ENCODE results near the gene LPAR2. TPM values are rescaled to one million over a fixed set of nuclear protein-coding genes. Genes with fewer than 3 reads are reported as not detected.
"Not testable (repeated sequence)": the region's sequence is repeated elsewhere in the genome, so short reads cannot be mapped to it uniquely, and the experiment has no call there.

Gene LPAR2
- polyA plus RNA-seq, 1 experiment = 2.2 TPM

GRCh38 chr19:19668230-19669012 is 40.4 kb upstream of the LPAR2 start, which contains the start of gene ZNF101:
TSS of gene ZNF101 (plus strand) at chr19:19668839. CDS start at chr19:19668964, 125 bp downstream.
- TF ChIP-seq, protein P1, sequence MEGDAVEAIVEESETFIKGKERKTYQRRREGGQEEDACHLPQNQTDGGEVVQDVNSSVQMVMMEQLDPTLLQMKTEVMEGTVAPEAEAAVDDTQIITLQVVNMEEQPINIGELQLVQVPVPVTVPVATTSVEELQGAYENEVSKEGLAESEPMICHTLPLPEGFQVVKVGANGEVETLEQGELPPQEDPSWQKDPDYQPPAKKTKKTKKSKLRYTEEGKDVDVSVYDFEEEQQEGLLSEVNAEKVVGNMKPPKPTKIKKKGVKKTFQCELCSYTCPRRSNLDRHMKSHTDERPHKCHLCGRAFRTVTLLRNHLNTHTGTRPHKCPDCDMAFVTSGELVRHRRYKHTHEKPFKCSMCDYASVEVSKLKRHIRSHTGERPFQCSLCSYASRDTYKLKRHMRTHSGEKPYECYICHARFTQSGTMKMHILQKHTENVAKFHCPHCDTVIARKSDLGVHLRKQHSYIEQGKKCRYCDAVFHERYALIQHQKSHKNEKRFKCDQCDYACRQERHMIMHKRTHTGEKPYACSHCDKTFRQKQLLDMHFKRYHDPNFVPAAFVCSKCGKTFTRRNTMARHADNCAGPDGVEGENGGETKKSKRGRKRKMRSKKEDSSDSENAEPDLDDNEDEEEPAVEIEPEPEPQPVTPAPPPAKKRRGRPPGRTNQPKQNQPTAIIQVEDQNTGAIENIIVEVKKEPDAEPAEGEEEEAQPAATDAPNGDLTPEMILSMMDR (IDR thresholded peaks at IDR 0.05; ENCODE audit: low read depth, low read length) = no peak
- peak within 1 kb of the TSS; percentile 61 for H3K27ac ChIP-seq (ENCODE audit: low read depth, low read length)
- ChIA-PET CTCF (no interaction called here), POLR2A (interaction anchor here (0.6 kb wide), 2 partner anchors 18 to 136 kb away, joined by 3 to 4 read pairs; no protein-coding TSS in a partner anchor)
- no peaks in the 10 kb centered on the region for H3K27me3 ChIP-seq (ENCODE audit: control insufficient read depth, insufficient read depth, low read length)
- DNase-seq (ENCODE audit: low read depth, low spot score) = peak; percentile 70
- peaks cover 28% of the 10 kb centered on the region for H3K9me3 ChIP-seq (ENCODE audit: control insufficient read depth, insufficient read depth, low read length)
- H3K4me3 ChIP-seq (ENCODE audit: low read depth, low read length) = peak within 1 kb of the TSS; percentile 91

- H3K27me3 ChIP-seq (ENCODE audit: control insufficient read depth, insufficient read depth, low read length); H3K27ac ChIP-seq (ENCODE audit: low read depth, low read length); DNase-seq (ENCODE audit: low read depth, low spot score); H3K4me3 ChIP-seq (ENCODE audit: low read depth, low read length); CTCF ChIA-PET; POLR2A ChIA-PET: not testable (repeated sequence)
- peaks cover 17% of the 10 kb centered on the region; the same call in 1 of the 2 replicates for H3K9me3 ChIP-seq (ENCODE audit: control insufficient read depth, insufficient read depth, low read length)
Observed at GRCh38 chr19:19665420-19665948, 37.5 kb upstream of the LPAR2 start.

DNA sequence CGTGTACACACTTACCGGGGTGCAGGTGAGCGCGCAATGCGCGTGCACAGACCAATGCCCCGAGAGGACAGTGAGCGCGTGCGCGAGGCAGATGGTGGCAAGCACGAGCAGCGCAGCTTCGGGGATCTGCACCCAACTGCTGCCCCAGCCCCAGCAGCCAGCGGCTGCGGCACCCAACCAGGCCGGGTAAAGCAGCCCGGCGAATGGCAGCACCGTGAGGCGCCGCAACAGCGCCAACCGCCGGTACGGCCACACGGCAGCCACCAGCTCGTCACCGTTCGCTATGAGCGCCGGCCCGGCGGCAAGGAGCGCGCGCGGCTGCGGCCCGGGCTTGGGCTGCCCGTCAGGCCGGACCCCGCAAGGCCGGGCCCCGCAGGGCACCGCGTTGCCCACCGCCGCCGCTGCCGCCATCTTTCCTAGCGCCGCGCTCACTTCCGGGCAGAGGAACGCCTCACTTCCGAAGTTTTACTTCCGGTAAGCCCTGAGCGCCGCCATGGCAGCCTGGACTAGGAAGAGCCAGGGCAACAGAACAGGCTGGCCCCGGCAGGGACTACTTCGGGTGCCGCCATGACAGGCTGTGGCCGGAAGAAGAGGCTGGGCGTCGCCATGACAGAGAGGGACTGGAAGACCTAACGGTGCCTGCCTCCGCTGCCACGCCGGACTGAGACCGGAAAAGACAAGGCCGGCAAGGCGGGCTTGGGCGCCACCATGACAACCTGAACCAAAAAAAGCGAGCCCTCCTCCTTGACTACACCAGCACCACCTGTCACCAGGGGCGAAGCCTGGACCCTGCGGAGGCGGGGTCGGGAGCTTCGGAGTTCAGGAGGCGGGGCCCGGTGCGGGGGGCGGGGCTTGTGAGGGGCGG is 35.5 kb upstream of the LPAR2 start, which contains the start of gene ATP13A1:
Gene ATP13A1, minus strand, starts transcription at position 421 of the 865 bp plus-strand sequence. Its CDS starts 10 bp downstream, at position 411.
- peak within 1 kb of the TSS; percentile 93 for H3K27ac ChIP-seq (ENCODE audit: low read depth, low read length)
- peak; percentile 94 for DNase-seq (ENCODE audit: low read depth, low spot score)
- H3K4me3 ChIP-seq (ENCODE audit: low read depth, low read length) = peak within 1 kb of the TSS; percentile 100
- ChIA-PET POLR2A (interaction anchor here (0.6 to 1.0 kb wide), 6 partner anchors 9 to 237 kb away, joined by 3 to 7 read pairs (median 4); partner anchors contain the start of genes ZNF253, ZNF506 and ZNF93), CTCF (interaction anchor here (0.7 to 3.0 kb wide), 2 partner anchors 131 to 157 kb away, joined by 6 to 8 read pairs; no protein-coding TSS in a partner anchor)
- no peaks in the 10 kb centered on the region for H3K27me3 ChIP-seq (ENCODE audit: control insufficient read depth, insufficient read depth, low read length)
- TF ChIP-seq, protein P1 (IDR thresholded peaks at IDR 0.05; ENCODE audit: low read depth, low read length) = no peak
- peaks cover 12% of the 10 kb centered on the region; the same call in 1 of the 2 replicates for H3K9me3 ChIP-seq (ENCODE audit: control insufficient read depth, insufficient read depth, low read length)

DNA sequence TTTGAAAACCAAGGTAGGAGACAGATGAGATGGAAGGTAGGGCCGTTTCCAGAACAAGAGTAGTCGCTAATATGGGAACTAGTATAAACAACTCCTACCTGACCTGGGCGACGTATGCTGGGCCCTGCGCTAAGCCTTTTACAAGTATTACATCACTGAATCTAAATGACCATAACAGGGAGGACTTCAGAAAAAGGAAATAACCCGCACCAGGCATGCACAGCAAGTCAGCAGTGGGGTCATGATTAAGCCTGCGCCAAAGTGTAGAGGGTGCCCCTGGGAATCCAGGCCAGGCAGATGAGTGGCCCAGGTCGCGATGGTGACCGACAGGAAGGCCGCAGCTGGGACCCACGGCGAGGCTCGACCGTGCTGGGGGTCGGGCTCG is 34.8 kb upstream of the LPAR2 start:
- TF ChIP-seq, protein P1 (IDR thresholded peaks at IDR 0.05; ENCODE audit: low read depth, low read length) = no peak
- ChIA-PET CTCF (interaction anchor here (1.4 to 3.0 kb wide), 2 partner anchors 19 to 131 kb away, joined by 6 to 8 read pairs; partner anchors contain the start of gene GMIP), POLR2A (no interaction called here)
- no peak for DNase-seq (ENCODE audit: low read depth, low spot score)
- Histone ChIP-seq H3K27me3 (ENCODE audit: control insufficient read depth, insufficient read depth, low read length) (no peaks in the 10 kb centered on the region), H3K9me3 (ENCODE audit: control insufficient read depth, insufficient read depth, low read length) (peaks cover 12% of the 10 kb centered on the region; the same call in 1 of the 2 replicates), H3K4me3 (ENCODE audit: low read depth, low read length) (peak overlapping the region; percentile 100), H3K27ac (ENCODE audit: low read depth, low read length) (peak overlapping the region; percentile 47)

DNA sequence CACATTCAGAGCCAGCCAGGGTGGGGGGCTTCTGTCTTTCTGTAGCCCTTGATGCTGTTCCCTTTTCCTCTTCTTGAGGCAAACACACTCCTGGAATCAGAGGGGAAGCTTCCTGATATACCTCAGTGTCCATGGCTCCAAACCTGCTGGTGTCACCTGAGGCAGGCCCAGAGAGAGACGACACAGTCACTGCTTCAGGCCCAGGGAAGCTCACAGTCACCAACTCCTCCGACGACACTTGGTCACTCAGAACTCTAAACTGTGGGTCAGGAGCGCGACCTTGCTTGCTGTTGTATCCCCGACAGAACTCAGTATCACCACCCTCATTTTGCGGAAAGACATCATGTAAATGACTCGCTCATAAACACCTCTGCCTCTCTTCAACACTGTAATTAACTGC is 34.3 kb upstream of the LPAR2 start:
- DNase-seq (ENCODE audit: low read depth, low spot score) = no peak
- Histone ChIP-seq H3K27ac (ENCODE audit: low read depth, low read length) (no peak overlapping the region), H3K9me3 (ENCODE audit: control insufficient read depth, insufficient read depth, low read length) (peaks cover 12% of the 10 kb centered on the region; the same call in 1 of the 2 replicates), H3K4me3 (ENCODE audit: low read depth, low read length) (peak overlapping the region; percentile 100), H3K27me3 (ENCODE audit: control insufficient read depth, insufficient read depth, low read length) (no peaks in the 10 kb centered on the region)
- POLR2A ChIA-PET = no interaction called here
- CTCF ChIA-PET = interaction anchor here (0.6 to 3.0 kb wide), 3 partner anchors 18 to 130 kb away, joined by 3 to 8 read pairs (median 6); partner anchors contain the start of gene GMIP
- TF ChIP-seq, protein P1 (IDR thresholded peaks at IDR 0.05; ENCODE audit: low read depth, low read length) = no peak

Measured in AG04450 (cell line).